NOMO-1 (cell line): ENCODE measurements around the gene FBXW10.
"Not testable (repeated sequence)": the region's sequence is repeated elsewhere in the genome, so short reads cannot be mapped to it uniquely, and the experiment has no call there.

Source experiments
- DNase-seq, 2 experiments: peaks; one replicate each; lab custom pipeline; 2025; ENCODE audit not compliant: unreplicated experiment in 2 of 2; lab: John Stamatoyannopoulos, UW

The FBXW10 gene

GRCh38 chr17:18743699-18744421 lies at the start of gene FBXW10:
TSS of gene FBXW10 (plus strand) at chr17:18744054. CDS start at chr17:18744245, 191 bp downstream.
- not testable (repeated sequence) for DNase-seq

GRCh38 chr17:18695143-18695542 lies 48.7 kb upstream of the FBXW10 start:
- DNase-seq = not testable (repeated sequence)

- not testable (repeated sequence) for DNase-seq
These were observed 45.3 kb upstream of the FBXW10 start for GRCh38 chr17:18698473-18699103.

- not testable (repeated sequence) for DNase-seq
These were observed 37.9 kb upstream of the FBXW10 start for GRCh38 chr17:18705955-18706354.

GRCh38 chr17:18708215-18708614 lies 35.6 kb upstream of the FBXW10 start:
- DNase-seq = not testable (repeated sequence)

- peak in 1 of 2 experiments; percentile 21 for DNase-seq
These were observed 31.4 kb upstream of the FBXW10 start for GRCh38 chr17:18712354-18712999.

- not testable (repeated sequence) for DNase-seq
These were observed 25.0 kb upstream of the FBXW10 start for GRCh38 chr17:18718643-18719427.

- DNase-seq = not testable (repeated sequence)
These were observed 24.3 kb upstream of the FBXW10 start for GRCh38 chr17:18719428-18720110.

- not testable (repeated sequence) for DNase-seq
These were observed 21.9 kb upstream of the FBXW10 start for GRCh38 chr17:18721775-18722547.

- not testable (repeated sequence) for DNase-seq
These were observed 21.2 kb upstream of the FBXW10 start for GRCh38 chr17:18722612-18723011.

GRCh38 chr17:18723509-18723908 lies 20.3 kb upstream of the FBXW10 start:
- not testable (repeated sequence) for DNase-seq

GRCh38 chr17:18732438-18732837 lies 11.4 kb upstream of the FBXW10 start:
- not testable (repeated sequence) for DNase-seq

GRCh38 chr17:18733350-18733749 lies 10.5 kb upstream of the FBXW10 start:
- not testable (repeated sequence) for DNase-seq

GRCh38 chr17:18739616-18740391 lies 4.0 kb upstream of the FBXW10 start:
- not testable (repeated sequence) for DNase-seq

GRCh38 chr17:18741228-18741627 lies 2.6 kb upstream of the FBXW10 start:
- not testable (repeated sequence) for DNase-seq

- DNase-seq = not testable (repeated sequence)
These were observed 872 bp downstream of the FBXW10 start for GRCh38 chr17:18744726-18745125.

- DNase-seq = not testable (repeated sequence)
These were observed 2.7 kb downstream of the FBXW10 start for GRCh38 chr17:18746551-18746950.

- not testable (repeated sequence) for DNase-seq
These were observed 3.6 kb downstream of the FBXW10 start for GRCh38 chr17:18747501-18747900.

GRCh38 chr17:18750242-18750641 lies 6.4 kb downstream of the FBXW10 start:
- not testable (repeated sequence) for DNase-seq
